Measurements from ENCODE around the gene HOXC4.

Gene HOXC4

GRCh38 chr12:54016051-54016450 lies 37.6 kb upstream of the HOXC4 start:
- FAIRE-seq: no peak

GRCh38 chr12:54016478-54016964 lies 37.1 kb upstream of the HOXC4 start:
- no peak for FAIRE-seq

GRCh38 chr12:54017027-54017788 lies 36.4 kb upstream of the HOXC4 start:
- FAIRE-seq: no peak

GRCh38 chr12:54017878-54018467 lies 35.7 kb upstream of the HOXC4 start:
- FAIRE-seq: no peak

- no peak for FAIRE-seq
Observed at GRCh38 chr12:54018468-54018984, 35.1 kb upstream of the HOXC4 start.

- FAIRE-seq: no peak
Observed at GRCh38 chr12:54019091-54019811, 34.4 kb upstream of the HOXC4 start.

GRCh38 chr12:54019924-54020590 lies 33.6 kb upstream of the HOXC4 start:
- no peak for FAIRE-seq

- no peak for FAIRE-seq
Observed at GRCh38 chr12:54020591-54021405, 32.8 kb upstream of the HOXC4 start.

- no peak for FAIRE-seq
Observed at GRCh38 chr12:54021432-54022013, 32.1 kb upstream of the HOXC4 start.

- no peak for FAIRE-seq
Observed at GRCh38 chr12:54022960-54023884, 30.4 kb upstream of the HOXC4 start.

GRCh38 chr12:54024127-54024526 lies 29.5 kb upstream of the HOXC4 start:
- no peak for FAIRE-seq

GRCh38 chr12:54024581-54025305 lies 28.9 kb upstream of the HOXC4 start:
- no peak for FAIRE-seq

- FAIRE-seq: no peak
Observed at GRCh38 chr12:54025499-54026405, 27.9 kb upstream of the HOXC4 start.

GRCh38 chr12:54026640-54027441 lies 26.8 kb upstream of the HOXC4 start:
- no peak for FAIRE-seq

- no peak for FAIRE-seq
Observed at GRCh38 chr12:54027442-54027786, 26.2 kb upstream of the HOXC4 start.

GRCh38 chr12:54028314-54029201 lies 25.1 kb upstream of the HOXC4 start, which contains the start of gene HOXC6:
TSS of gene HOXC6 (plus strand) at chr12:54028440. CDS start at chr12:54028522, 82 bp downstream.
- FAIRE-seq: no peak
